Loucy (cell line): ENCODE data around the gene GPR139.

Experiments used
- H2AFZ ChIP-seq: fragments of 200-600 bp; sonication (generic); 2 replicates; pipeline ENCODE4 v1.6.0; 2016; ENCODE audit warnings: antibody characterized with exemption, mild to moderate bottlenecking, low read length, moderate library complexity
- H3F3A ChIP-seq: fragments of 200-600 bp; 2 replicates; pipeline ENCODE4 v1.6.0; 2016; ENCODE audit warnings: antibody characterized with exemption, low read depth, mild to moderate bottlenecking
- H3K27me3 ChIP-seq: fragments of 200-600 bp; sonication (generic); 2 replicates; pipeline ENCODE4 v1.6.1; 2014; ENCODE audit warnings: low read length, mild to moderate bottlenecking; ENCODE audit not compliant: insufficient read depth, poor library complexity, severe bottlenecking
- H3K36me3 ChIP-seq: fragments of 200-600 bp; sonication (generic); 2 replicates; pipeline ENCODE4 v1.6.1; 2016; ENCODE audit warnings: low read length; ENCODE audit not compliant: insufficient read depth
- H3K4me1 ChIP-seq: fragments of 200-600 bp; sonication (generic); 2 replicates; pipeline ENCODE4 v1.5.1; 2014; ENCODE audit warnings: low read length, mild to moderate bottlenecking; ENCODE audit not compliant: insufficient read depth, poor library complexity, severe bottlenecking
- H3K4me2 ChIP-seq: fragments of 200-600 bp; sonication (generic); 2 replicates; pipeline ENCODE4 v1.6.0; 2014; ENCODE audit warnings: antibody characterized with exemption, low read length, low read depth, mild to moderate bottlenecking; ENCODE audit not compliant: poor library complexity, severe bottlenecking
- H3K4me3 ChIP-seq: fragments of 200-600 bp; sonication (generic); 2 replicates; pipeline ENCODE4 v1.5.1; 2014; ENCODE audit warnings: low read length, mild to moderate bottlenecking, mixed read lengths; ENCODE audit not compliant: poor library complexity, severe bottlenecking
- H3K79me2 ChIP-seq: fragments of 200-600 bp; sonication (generic); 2 replicates; pipeline ENCODE4 v1.6.1; 2014; ENCODE audit warnings: low read length; ENCODE audit not compliant: insufficient read depth
- H3K9ac ChIP-seq: fragments of 200-600 bp; sonication (generic); 2 replicates; pipeline ENCODE4 v1.6.0; 2014; ENCODE audit warnings: mild to moderate bottlenecking, low read depth, low read length, moderate library complexity; ENCODE audit not compliant: poor library complexity, severe bottlenecking
- H3K9me2 ChIP-seq: fragments of 200-600 bp; sonication (generic); replicated peaks from 2 replicates; pipeline ENCODE4 v1.6.1; 2016; ENCODE audit warnings: low read depth, low read length, mixed read lengths
- H3K9me3 ChIP-seq: fragments of 200-600 bp; sonication (generic); 2 replicates; pipeline ENCODE4 v1.6.1; 2014; ENCODE audit warnings: mild to moderate bottlenecking, antibody characterized with exemption, low read length, low read depth; ENCODE audit not compliant: insufficient read depth
- H4K20me1 ChIP-seq: fragments of 200-600 bp; sonication (generic); 2 replicates; pipeline ENCODE4 v1.6.0; 2014; ENCODE audit warnings: antibody characterized with exemption, low read length, mild to moderate bottlenecking; ENCODE audit not compliant: insufficient read depth, poor library complexity, severe bottlenecking
- CTCF ChIP-seq: fragments of 200-600 bp; sonication (generic); conservative IDR thresholded peaks from 2 replicates; pipeline ENCODE4 v1.5.1; 2014; ENCODE audit warnings: mild to moderate bottlenecking, antibody characterized with exemption, low read length
- EZH2phosphoT487 ChIP-seq: fragments of 200-600 bp; IDR thresholded peaks from 2 replicates; pipeline ENCODE4 v1.6.1; 2018; ENCODE audit warnings: antibody characterized with exemption, mild to moderate bottlenecking, moderate library complexity, borderline replicate concordance

GPR139 gene

GRCh38 chr16:20023190-20023589 lies 50.5 kb downstream of the GPR139 start:
- Histone ChIP-seq H3K4me3 (no peak overlapping the region), H3K9me2 (no peaks in the 10 kb centered on the region), H3K4me2 (no peak overlapping the region), H4K20me1 (no peaks in the 10 kb centered on the region), H2AFZ (no peak overlapping the region), H3K9me3 (no peaks in the 10 kb centered on the region), H3K9ac (no peak overlapping the region), H3K27me3 (no peaks in the 10 kb centered on the region), H3K79me2 (no peaks in the 10 kb centered on the region), H3K4me1 (no peaks in the 10 kb centered on the region), H3F3A (no peaks in the 10 kb centered on the region), H3K36me3 (no peaks in the 10 kb centered on the region)
- TF ChIP-seq CTCF: no peak
- TF ChIP-seq EZH2phosphoT487: no peak

GRCh38 chr16:20020976-20021375 lies 52.7 kb downstream of the GPR139 start:
- TF ChIP-seq EZH2phosphoT487 (no peak), CTCF (no peak)

GRCh38 chr16:20020083-20020482 lies 53.6 kb downstream of the GPR139 start:
- no peak overlapping the region for H2AFZ ChIP-seq
- H3K36me3 ChIP-seq: no peaks in the 10 kb centered on the region
- no peaks in the 10 kb centered on the region for H3K9me2 ChIP-seq
- no peaks in the 10 kb centered on the region for H3K9me3 ChIP-seq
- no peak overlapping the region for H3K4me2 ChIP-seq
- no peaks in the 10 kb centered on the region for H3K27me3 ChIP-seq
- no peaks in the 10 kb centered on the region for H3K79me2 ChIP-seq
- no peaks in the 10 kb centered on the region for H3K4me1 ChIP-seq
- no peaks in the 10 kb centered on the region for H3F3A ChIP-seq
- no peak for TF ChIP-seq CTCF
- TF ChIP-seq EZH2phosphoT487: no peak
- no peaks in the 10 kb centered on the region for H4K20me1 ChIP-seq
- H3K9ac ChIP-seq: no peak overlapping the region
- H3K4me3 ChIP-seq: no peak overlapping the region

More at GRCh38 chr16:20020976-20021375, 52.7 kb downstream of the GPR139 start:
- Histone ChIP-seq H3K4me3 (no peak overlapping the region), H3K27me3 (no peaks in the 10 kb centered on the region), H3K9me3 (no peaks in the 10 kb centered on the region), H3K79me2 (no peaks in the 10 kb centered on the region), H3K9ac (no peak overlapping the region), H3K4me1 (no peaks in the 10 kb centered on the region), H3F3A (no peaks in the 10 kb centered on the region), H3K36me3 (no peaks in the 10 kb centered on the region), H2AFZ (no peak overlapping the region), H3K9me2 (no peaks in the 10 kb centered on the region), H4K20me1 (no peaks in the 10 kb centered on the region), H3K4me2 (no peak overlapping the region)
